Fibroblast of mammary gland (primary cell): ENCODE measurements around the gene KCNIP4.

Experiments used
- DNase-seq: peaks from one replicate; pipeline ENCODE4 v3.0.0-alpha.2; 2010; ENCODE audit warnings: low read depth
- H3K4me3 ChIP-seq: 2 replicates; pipeline ENCODE4 v1.5.1; 2011; ENCODE audit warnings: low read depth, mild to moderate bottlenecking, low read length, moderate library complexity; ENCODE audit not compliant: control insufficient read depth
- TF ChIP-seq, protein P1 (sequence below): conservative IDR thresholded peaks from 2 replicates; pipeline ENCODE4 v1.5.1; 2011; ENCODE audit warnings: low read depth, low read length, inconsistent platforms; ENCODE audit not compliant: control insufficient read depth, insufficient read depth

The KCNIP4 gene

GRCh38 chr4:21202959-21203358 lies 745.6 kb downstream of the KCNIP4 start:
- no peak overlapping the region for H3K4me3 ChIP-seq
- DNase-seq: no peak
- TF ChIP-seq, protein P1, sequence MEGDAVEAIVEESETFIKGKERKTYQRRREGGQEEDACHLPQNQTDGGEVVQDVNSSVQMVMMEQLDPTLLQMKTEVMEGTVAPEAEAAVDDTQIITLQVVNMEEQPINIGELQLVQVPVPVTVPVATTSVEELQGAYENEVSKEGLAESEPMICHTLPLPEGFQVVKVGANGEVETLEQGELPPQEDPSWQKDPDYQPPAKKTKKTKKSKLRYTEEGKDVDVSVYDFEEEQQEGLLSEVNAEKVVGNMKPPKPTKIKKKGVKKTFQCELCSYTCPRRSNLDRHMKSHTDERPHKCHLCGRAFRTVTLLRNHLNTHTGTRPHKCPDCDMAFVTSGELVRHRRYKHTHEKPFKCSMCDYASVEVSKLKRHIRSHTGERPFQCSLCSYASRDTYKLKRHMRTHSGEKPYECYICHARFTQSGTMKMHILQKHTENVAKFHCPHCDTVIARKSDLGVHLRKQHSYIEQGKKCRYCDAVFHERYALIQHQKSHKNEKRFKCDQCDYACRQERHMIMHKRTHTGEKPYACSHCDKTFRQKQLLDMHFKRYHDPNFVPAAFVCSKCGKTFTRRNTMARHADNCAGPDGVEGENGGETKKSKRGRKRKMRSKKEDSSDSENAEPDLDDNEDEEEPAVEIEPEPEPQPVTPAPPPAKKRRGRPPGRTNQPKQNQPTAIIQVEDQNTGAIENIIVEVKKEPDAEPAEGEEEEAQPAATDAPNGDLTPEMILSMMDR: no peak

DNA sequence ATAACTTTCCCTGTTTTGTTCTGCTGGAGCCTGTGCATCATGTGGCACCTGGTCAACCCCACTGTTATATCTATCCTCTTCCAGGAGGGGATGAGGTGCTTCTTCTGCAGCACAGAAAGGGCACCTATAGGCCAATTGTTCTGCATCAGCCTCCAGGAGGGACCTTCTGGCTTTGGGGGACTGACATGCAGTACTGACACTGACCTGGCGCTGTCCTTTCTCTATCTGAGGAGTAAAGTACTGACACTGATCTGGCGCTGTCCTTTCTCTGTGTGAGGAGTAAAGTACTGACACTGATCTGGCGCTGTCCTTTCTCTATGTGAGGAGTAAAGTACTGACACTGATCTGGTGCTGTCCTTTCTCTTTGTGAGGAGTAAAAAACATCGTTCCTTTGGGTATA lies 749.9 kb downstream of the KCNIP4 start:
- TF ChIP-seq, protein P1: no peak
- no peak for DNase-seq
- no peak overlapping the region for H3K4me3 ChIP-seq

DNA sequence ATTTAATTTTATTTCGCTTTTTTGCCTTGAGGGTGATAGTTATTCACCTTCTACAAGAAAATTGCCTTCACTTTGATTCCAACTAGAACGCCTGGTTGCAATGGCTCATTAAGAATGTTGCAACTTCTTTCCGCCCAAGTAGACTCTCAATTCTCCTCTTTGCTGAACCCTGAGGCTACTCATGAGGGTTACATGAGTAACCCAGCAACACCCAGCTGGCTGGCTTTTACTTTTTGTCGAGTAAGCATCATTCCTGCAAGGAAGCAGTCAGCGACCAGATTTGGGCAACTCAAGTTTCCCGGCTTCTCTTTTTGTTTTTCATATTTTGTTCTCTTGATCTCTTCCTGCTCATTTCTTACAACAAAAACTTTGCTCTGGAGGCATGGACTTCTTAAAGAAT lies 752.9 kb downstream of the KCNIP4 start:
- no peak overlapping the region for H3K4me3 ChIP-seq

GRCh38 chr4:21192367-21192766 lies 756.2 kb downstream of the KCNIP4 start:
- TF ChIP-seq, protein P1: no peak
- DNase-seq: no peak
- no peak overlapping the region for H3K4me3 ChIP-seq

More for the DNA sequence above, 752.9 kb downstream of the KCNIP4 start:
- TF ChIP-seq, protein P1: no peak
- no peak for DNase-seq

GRCh38 chr4:21191317-21191716 lies 757.3 kb downstream of the KCNIP4 start:
- no peak for DNase-seq
- no peak overlapping the region for H3K4me3 ChIP-seq
- TF ChIP-seq, protein P1: no peak

DNA sequence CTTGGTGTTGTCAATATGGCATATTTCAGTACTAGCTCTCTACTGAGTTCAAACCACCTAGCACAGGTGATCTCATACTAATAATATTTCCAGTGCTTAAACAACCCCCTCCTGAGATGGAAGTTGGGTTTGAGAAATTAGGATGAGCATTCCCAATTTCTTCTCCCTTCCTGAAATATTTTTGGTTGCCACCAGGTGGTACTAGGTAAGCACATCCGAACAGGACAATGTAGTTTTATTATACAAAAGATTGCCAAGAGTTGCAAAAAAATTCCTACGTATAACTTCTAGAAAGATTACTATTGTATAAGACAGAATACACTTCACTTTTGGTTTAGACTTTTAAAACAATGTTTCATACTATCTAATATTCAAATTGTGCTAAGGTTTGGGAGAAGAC lies 763.8 kb downstream of the KCNIP4 start:
- H3K4me3 ChIP-seq: no peak overlapping the region
- TF ChIP-seq, protein P1: no peak
- no peak for DNase-seq

DNA sequence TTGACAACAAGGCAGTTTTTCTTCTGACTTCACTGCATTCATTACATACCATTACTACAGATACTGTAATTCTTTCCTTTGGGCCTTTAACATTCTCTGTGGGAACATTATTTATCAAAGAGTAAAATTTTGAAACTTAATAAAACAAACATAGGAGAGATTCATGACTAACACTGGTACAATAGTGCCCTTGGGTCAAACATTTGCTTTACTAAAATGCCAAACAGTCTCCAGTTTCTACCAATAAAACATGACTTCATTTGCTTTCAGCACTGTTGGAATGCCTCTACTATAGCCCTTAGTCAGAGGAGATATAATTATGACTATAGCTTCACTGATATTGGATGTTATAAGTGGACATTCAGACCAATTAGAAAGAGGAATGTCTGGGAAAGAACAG lies 766.9 kb downstream of the KCNIP4 start:
- no peak for DNase-seq

More for the DNA sequence above, 766.9 kb downstream of the KCNIP4 start:
- TF ChIP-seq, protein P1: no peak
- no peak overlapping the region for H3K4me3 ChIP-seq
